HG03066 (cell line): ENCODE measurements around the gene TP63.

Source experiments
- ATAC-seq: cut with Tn5 transposase; IDR thresholded peaks from one replicate; pipeline ENCODE4 v1.9.1; 2021; ENCODE audit warnings: low read depth; ENCODE audit not compliant: unreplicated experiment

Gene TP63

DNA sequence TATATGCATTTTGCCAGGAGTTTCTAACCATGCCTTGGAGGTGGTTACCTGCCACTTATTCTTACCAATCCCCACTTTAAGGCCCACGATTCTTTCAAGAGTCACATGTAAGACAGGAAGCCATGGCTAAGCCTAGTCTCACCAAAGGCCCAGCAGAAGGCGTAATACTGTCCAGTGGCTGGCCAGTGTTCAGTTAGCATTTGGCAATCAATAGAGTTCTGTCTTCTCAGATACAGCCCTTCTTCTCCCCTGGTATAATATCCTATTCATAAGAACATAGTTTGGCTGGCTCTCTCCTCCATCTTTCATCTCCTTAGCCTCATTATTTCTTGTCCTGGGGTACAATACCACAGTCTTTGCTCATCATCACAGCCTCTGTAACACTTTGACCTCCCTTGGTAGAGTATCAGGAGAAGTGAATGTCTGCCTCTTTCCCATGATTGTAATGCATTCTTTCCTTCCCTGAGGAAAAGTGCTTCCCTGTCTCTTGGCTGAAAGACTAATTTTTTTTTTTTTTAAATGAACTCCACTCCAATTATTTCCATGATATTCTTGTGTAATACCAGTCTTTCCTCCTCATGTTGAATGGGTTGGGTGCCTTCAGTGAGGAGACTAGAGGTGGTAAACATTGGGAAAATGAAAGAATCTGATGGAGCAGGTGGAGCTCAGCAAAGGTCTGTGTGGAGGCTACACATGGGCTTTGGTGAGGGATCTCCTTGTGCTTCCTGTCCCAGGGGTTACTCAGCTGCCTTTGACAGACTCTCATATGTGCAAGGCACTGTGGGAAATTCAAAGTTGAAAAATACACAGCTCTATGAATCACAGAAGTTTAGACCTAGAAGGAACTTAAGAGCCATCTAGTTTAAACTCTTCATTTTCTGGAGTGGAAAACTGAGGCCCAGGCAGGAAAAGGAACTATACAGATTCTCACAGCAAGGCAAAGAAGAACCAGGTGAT lies 271.3 kb downstream of the TP63 start:
- ATAC-seq = no peak

GRCh38 chr3:189903562-189904250 lies 272.5 kb downstream of the TP63 start:
- ATAC-seq = no peak

DNA sequence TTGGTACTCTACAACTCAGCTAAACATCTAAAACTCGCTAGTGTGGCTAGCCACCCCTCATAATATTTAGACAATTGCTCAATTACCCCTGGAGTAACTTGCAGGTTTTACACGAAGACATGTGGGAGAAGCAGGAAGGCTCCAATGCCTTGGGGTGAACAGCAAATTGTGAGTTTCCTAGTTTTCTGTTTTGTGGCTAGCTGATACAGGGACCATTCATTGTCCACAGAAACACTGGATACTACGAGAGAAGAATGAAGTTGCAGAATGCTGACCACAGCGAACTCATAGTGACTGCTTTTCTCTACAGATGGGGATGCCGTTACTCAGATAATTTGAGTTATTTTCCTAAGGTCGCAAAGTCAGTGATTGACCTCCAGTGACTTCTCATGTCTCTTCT lies 276.6 kb downstream of the TP63 start:
- no peak for ATAC-seq

DNA sequence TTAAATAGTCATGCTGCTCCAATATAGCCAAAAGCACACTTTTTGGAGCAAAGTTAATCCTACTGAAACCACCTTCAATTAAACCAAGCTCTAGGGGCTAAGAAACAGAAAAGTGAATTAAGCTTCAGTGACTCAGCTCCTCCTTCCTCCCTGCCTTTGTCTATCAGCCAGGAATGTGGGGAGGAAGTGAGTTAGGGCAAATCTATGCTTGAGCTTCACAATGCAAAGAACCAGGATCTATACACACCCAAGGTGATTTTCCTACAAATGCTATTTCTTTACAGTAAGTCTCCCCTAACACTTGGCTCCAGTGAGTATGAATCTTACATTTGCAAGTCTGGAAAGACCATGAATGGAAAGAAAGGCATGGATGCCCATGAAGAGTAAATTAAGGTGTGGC lies 277.5 kb downstream of the TP63 start:
- no peak for ATAC-seq

DNA sequence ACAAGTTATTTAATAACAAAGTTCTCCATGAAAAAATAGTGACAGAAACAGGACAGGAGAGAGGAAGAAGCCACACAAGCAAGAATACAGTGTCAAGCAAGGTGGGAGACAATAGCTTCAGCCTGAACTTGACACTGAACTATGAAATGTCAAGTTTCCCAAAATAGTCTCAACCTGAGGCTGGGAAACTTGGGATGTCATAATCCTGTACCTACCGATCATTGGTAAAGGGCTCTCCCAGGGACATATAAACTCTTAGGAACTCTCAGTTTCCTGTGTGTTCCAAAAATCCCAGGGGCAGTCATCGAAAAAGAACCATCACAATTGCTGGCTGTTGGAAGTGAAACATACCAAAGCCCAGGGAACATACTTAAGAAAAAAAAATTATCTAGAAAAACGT lies 277.9 kb downstream of the TP63 start:
- no peak for ATAC-seq

GRCh38 chr3:189909573-189909972 lies 278.4 kb downstream of the TP63 start:
- ATAC-seq = no peak

DNA sequence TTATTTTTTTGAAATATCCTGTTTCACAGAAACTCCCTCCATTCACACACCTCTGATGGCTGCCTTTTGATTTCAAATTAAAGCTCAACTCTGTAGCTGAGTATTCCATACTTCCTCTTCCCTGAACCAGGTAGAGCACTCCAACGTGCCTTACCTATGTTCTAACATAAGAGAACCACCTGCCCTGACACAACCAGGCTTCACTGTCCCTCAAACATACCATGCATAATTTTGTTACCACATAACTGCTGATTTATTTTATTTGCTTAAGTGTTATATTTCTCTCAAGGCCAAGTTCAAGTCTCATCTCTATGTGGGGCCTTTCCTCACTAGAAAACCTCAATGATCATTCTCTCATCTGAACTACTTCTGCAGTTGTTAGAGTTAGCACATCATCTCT lies 279.8 kb downstream of the TP63 start:
- no peak for ATAC-seq

GRCh38 chr3:189914799-189915198 lies 283.6 kb downstream of the TP63 start:
- ATAC-seq = no peak

GRCh38 chr3:189921770-189922169 lies 290.6 kb downstream of the TP63 start:
- ATAC-seq = no peak

DNA sequence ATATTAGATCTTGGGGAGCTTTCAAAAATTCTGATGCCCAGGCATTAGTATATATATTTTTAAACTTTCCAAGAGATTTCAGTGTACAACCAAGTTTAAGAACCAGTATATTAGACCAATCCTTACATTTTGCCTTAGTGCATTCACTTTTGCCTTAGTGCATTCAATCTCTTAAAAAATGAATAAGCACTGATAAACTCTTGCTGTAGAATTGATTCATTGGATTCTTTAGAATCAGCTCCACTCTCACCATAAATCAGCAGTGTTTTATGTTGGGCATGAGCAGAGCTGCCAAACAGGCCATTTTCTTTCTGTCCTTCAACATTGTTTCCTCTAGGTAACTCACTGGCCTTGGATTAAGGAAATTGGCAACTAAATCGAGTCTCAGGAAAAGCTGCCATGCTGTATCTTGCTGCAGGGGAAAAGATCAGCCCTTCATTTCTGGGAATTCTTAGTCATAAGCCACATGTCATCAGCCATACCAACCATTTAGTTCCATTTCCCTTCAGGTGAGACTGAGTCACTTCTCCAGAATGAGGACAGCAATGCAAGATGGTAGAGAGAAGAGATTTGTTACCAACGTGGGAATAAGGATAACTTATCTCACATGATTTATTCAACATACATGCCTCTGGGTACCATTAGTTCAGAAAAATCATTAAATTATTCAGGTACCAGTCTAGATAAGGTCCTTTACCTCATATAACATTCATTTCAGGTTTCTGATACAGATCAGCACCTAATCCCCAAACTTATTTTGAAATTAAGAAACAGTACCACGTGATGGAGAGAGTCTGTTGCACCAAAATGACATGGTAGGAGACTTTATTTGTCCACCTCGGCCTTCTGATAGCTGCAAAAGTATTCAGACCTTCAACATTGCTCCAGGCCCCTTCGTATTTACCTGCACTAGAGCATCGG lies 297.0 kb downstream of the TP63 start:
- ATAC-seq = no peak

- ATAC-seq = no peak
These were observed 305.2 kb downstream of the TP63 start for GRCh38 chr3:189936201-189936945.

- ATAC-seq = no peak
These were observed 306.3 kb downstream of the TP63 start for GRCh38 chr3:189937302-189938127.

GRCh38 chr3:189941125-189941524 lies 309.9 kb downstream of the TP63 start:
- ATAC-seq = no peak

GRCh38 chr3:189941679-189942078 lies 310.5 kb downstream of the TP63 start:
- ATAC-seq = no peak

DNA sequence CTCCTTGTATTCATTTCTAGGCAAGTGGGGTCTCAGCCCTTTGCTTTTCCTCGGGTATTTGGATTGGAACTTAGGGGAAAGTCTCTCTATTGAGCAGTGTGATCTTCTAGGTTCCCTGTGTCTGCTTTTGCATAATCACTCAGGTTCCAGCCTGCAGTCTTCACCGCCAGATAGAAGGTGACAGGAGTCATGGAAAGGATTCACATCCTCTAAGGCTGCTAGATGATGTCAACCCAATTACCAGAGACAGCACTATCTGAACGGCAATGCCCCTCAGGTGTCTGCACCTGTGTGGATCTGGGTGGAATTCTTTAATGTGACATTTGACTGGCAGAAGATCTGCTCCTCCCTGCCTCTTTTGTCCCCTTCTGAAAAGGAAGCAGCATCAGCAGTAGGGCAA lies 311.8 kb downstream of the TP63 start:
- ATAC-seq = no peak

DNA sequence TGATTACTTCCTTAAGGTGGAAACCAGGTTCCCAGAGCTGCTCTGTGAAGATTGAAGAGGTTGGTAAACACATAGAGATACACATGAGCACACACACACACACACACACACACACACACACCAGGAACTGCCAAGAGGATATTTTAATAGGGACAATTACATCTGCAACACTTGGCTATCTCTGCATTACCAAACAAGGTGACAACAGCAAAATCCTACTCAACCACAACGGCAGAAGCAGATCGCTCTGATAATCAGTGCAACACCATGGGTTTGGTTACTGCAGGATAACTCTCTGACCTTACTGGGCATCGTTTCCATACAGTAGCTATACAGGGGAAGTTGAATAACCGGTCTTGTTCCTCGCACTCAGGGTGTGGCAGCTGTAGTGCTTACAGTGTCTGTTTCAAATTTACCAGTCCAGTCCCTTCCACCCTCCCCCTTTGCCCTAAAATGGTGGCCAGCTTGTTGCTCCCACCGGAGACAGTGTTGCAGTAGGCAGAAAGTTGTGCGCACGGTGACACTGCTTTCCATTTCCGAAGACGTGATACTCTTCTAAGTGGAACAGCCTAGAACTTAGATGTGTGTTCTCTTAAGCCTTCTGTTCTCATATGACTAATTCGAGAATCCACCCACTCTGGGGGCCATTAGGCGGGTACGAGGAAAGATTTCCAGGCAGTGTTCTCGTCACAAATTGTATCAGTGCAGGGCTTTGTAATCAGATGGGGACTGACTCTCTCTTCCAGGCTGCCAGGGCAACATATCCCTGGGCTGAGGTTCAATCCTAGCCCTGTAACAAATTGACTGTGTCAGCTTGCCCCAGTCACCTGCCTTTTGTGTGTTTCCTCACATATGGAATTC lies 313.3 kb downstream of the TP63 start:
- no peak for ATAC-seq

DNA sequence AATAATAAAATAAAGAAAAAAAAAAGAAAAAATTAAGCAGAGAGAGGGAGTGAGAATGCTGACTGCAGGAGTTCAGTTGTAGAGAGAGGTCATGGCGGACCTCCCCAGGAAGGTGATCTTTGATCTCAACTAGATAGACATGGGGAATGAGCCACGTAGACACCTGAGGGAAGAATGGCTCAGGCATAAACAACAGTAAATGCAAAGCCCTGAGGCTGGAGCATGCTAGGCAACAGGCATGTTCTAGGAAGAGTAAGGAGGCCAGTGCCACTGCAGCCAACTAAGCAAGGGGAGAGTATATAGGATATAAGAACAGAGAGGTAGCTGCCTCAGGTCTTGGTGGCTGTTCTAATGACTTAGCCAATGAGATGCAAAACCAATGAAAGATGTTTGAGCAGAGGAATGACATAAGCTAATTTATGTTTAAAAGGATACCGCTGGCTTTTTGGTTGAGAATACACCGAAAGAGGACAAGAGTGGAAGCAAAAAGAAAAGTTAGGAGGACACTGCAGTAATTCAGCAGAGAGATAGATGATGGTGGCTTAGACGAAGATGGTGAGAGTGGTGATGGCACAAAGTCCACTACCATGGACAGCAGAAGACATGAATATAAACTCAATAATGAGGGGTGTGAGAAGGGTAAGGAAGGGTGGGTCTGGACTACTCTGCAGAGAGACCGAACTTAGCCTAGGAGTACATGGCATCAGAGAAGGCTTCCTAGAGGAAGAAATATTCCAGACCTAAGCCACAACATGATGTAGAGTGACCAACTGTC lies 314.9 kb downstream of the TP63 start:
- ATAC-seq = no peak
